Measurements from ENCODE around the gene ZDHHC8.

The ZDHHC8 gene

DNA sequence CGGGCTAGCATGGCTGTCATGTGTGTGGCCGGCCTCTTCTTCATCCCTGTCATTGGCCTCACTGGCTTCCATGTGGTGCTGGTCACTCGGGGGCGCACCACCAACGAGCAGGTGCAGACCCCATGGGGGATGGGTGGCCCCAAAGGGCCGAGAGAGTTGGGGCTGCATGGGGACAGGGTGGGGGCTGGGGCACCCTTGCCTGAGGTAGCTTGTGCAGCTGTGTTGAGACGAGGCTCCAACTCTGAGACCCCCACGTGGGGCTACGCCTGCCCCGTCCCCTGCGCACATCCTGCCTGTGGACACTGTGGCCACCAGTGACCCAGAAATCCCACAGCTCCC lies 8.5 kb downstream of the ZDHHC8 start:
- H3K27ac Mint-ChIP-seq, result no peak overlapping the region
- H3K9me3 Mint-ChIP-seq, result no peaks in the 10 kb centered on the region
- H3K4me3 Mint-ChIP-seq, result no peak overlapping the region

DNA sequence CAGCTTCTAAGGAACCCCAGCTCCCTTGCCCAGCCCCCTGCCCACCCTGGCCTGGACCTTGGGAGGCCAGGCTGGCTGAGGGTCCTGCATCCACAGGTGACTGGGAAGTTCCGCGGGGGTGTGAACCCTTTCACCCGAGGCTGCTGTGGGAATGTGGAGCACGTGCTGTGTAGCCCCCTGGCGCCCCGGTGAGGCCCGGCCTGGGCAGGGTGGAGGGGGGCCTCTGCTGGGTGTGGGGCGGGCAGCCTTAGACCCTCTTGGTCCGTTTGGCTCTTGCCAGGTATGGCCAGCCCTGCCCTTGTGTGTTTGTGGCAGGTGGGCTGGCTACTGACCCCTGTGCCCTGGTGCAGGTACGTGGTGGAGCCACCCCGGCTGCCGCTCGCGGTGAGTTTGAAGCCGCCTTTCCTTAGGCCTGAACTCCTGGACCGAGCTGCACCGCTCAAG lies 8.9 kb downstream of the ZDHHC8 start:
- no peaks in the 10 kb centered on the region for H3K27me3 Mint-ChIP-seq
- no peaks in the 10 kb centered on the region for H3K36me3 Mint-ChIP-seq
- no peak overlapping the region for H3K27ac Mint-ChIP-seq
- no peak overlapping the region for H3K4me3 Mint-ChIP-seq
- peaks cover 11% of the 10 kb centered on the region for H3K4me1 Mint-ChIP-seq
- H3K9me3 Mint-ChIP-seq, result no peaks in the 10 kb centered on the region

More for the DNA sequence above, 8.5 kb downstream of the ZDHHC8 start:
- H3K4me1 Mint-ChIP-seq, result peaks cover 14% of the 10 kb centered on the region
- H3K36me3 Mint-ChIP-seq, result no peaks in the 10 kb centered on the region
- H3K27me3 Mint-ChIP-seq, result no peaks in the 10 kb centered on the region

DNA sequence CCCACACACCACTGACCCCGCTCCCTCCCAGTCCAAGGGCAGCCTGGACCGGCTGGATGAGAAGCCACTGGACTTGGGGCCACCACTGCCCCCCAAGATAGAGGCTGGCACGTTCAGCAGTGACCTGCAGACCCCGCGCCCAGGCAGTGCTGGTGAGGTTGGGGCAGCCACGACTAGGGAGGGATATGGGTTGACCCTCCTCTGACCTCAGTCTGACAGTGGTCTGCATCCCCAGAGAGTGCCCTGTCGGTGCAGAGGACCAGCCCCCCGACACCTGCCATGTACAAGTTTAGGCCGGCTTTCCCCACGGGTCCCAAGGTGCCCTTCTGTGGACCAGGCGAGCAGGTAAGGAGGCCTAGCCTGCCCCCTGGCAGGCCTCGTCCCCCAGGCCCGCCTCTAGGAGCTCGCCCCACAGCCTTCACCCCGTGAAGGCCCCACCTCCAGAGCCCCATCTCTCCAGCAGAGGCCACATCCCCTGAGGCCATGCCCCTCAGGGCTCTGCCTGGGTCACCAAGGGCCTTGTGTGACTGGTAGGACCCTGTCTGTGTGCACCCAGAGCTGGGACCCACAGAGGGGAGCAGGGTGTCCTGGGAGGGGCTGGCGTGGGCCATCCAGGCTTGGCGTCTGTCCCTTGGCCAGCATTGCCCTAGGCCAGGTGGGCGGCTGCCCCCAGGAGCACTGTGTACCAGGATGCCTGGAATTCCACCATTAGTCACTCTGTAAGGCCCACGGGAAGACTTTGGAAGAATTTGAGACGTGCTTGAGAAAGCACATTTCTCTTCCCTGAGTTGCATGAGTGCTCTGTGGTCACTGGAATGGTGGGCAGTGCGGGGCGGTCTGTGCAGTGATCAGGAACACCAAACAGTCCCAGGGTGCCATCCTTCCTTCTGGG lies 9.8 kb downstream of the ZDHHC8 start:
- H3K36me3 Mint-ChIP-seq, result no peaks in the 10 kb centered on the region
- H3K27ac Mint-ChIP-seq, result no peak overlapping the region
- no peaks in the 10 kb centered on the region for H3K9me3 Mint-ChIP-seq
- H3K27me3 Mint-ChIP-seq, result no peaks in the 10 kb centered on the region
- H3K4me3 Mint-ChIP-seq, result no peak overlapping the region
- peaks cover 7% of the 10 kb centered on the region for H3K4me1 Mint-ChIP-seq

DNA sequence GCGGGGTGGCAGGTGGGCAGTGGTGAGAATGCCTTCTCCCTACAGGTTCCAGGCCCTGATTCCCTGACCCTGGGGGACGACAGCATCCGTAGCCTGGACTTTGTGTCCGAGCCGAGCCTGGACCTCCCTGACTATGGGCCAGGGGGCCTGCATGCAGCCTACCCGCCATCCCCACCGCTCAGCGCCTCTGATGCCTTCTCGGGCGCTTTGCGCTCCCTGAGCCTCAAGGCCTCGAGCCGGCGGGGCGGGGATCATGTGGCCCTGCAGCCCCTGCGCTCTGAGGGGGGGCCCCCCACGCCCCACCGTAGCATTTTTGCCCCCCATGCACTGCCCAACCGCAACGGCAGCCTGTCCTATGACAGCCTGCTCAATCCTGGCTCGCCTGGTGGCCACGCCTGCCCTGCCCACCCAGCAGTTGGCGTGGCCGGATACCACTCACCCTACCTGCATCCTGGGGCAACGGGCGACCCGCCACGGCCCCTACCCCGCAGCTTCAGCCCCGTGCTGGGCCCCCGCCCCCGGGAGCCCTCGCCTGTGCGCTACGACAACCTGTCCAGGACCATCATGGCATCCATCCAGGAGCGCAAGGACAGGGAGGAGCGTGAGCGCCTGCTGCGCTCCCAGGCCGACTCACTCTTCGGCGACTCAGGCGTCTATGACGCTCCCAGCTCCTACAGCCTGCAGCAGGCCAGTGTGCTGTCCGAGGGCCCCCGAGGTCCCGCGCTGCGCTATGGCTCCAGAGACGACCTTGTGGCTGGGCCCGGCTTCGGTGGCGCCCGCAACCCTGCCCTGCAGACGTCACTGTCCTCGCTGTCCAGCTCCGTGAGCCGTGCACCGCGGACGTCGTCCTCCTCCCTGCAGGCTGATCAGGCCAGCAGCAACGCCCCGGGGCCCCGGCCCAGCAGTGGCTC lies 11.4 kb downstream of the ZDHHC8 start:
- no peak overlapping the region for H3K4me3 Mint-ChIP-seq
- no peak overlapping the region for H3K27ac Mint-ChIP-seq
- no peaks in the 10 kb centered on the region for H3K36me3 Mint-ChIP-seq
- H3K27me3 Mint-ChIP-seq, result no peaks in the 10 kb centered on the region
- H3K9me3 Mint-ChIP-seq, result no peaks in the 10 kb centered on the region
- no peaks in the 10 kb centered on the region for H3K4me1 Mint-ChIP-seq

DNA sequence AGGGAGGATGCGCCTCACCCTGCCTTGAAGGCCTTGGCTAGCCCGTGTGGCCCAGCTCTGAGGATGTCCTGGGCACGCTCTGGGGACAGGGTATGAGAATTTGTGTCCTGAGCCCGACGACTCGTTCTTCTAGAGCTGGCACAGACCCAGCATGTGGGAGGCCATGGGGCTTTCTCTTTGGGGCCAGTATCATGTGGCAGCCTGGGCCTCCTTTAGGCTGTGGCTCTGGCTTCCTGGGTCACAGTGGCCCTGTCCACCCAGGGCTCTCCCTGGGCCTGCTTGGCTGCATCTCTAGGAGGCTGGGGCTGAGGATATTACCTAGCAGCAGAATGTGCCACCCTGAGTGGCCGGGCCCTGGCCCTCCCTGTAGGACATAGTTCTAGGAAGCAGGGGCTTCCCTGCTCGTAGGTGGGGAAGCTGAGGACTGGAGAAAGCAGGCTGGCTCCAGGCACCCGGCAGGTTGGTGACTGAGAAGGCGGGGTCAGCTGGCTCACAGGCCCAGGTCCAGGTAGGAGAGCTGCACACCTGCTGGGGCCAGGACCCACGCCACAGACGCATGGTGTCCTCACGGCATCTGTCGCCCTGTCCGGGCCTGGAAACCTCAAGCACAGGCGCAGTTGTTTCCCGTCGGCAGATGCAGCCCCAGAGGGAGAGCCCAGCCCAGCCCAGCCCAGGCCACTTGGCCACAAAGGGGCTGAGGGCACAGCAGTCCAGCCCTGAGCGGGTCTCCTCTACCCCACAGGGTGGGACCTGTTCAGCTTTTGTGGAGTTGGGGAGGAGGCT lies 12.5 kb downstream of the ZDHHC8 start:
- H3K27me3 Mint-ChIP-seq, result no peaks in the 10 kb centered on the region
- H3K4me3 Mint-ChIP-seq, result no peak overlapping the region
- H3K36me3 Mint-ChIP-seq, result no peaks in the 10 kb centered on the region
- no peaks in the 10 kb centered on the region for H3K9me3 Mint-ChIP-seq
- no peaks in the 10 kb centered on the region for H3K4me1 Mint-ChIP-seq
- no peak overlapping the region for H3K27ac Mint-ChIP-seq

DNA sequence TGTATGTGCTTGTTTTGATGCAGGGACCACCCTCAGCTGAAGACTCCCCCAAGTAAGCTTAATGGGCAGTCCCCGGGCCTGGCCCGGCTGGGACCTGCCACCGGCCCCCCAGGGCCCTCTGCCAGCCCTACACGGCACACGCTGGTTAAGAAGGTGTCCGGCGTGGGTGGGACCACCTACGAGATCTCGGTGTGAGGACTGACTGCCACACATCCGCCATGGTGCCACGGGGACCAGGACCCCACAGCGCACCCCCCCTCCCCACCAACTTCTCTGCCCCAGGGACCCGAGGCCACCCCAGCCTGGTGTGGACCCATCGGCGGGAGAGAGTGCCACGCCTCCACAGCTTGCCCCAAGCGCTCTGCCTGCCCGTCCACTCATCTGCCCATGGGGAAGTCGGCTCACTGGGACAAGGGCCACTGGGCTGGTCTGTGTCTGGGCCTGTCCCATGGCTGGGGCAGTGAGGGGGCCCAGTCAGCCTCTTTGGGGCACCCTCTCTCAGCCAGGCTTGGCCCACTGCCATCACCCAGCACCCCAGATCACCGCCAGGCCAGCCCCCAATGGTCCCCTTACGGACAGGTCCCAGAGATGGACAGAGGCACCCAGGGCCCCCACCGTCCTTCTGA lies 13.7 kb downstream of the ZDHHC8 start:
- H3K27ac Mint-ChIP-seq, result no peak overlapping the region
- no peaks in the 10 kb centered on the region for H3K27me3 Mint-ChIP-seq
- H3K4me1 Mint-ChIP-seq, result no peaks in the 10 kb centered on the region
- H3K36me3 Mint-ChIP-seq, result no peaks in the 10 kb centered on the region
- H3K4me3 Mint-ChIP-seq, result no peak overlapping the region
- no peaks in the 10 kb centered on the region for H3K9me3 Mint-ChIP-seq

DNA sequence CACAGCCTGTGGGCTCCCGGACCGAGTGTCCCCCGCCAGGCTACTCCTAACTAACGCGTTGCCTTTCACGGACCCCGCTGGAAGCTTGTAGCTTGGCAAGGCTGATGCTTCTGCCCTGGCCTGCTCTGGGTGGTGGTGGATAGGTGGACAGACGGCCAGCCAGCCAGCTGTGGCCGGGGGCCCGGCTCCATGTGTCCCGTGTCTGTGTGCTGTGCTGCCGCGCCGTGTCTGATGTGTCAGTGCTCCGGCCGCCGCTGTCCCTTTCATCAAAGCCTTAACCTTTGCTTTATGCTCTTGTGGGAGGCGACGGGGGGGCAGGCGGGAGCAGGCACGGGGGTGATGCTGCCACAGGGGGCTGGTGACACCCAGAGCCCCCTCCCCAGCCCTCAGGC lies 14.2 kb downstream of the ZDHHC8 start:
- no peaks in the 10 kb centered on the region for H3K36me3 Mint-ChIP-seq
- no peaks in the 10 kb centered on the region for H3K4me1 Mint-ChIP-seq
- H3K4me3 Mint-ChIP-seq, result no peak overlapping the region
- H3K27ac Mint-ChIP-seq, result no peak overlapping the region
- no peaks in the 10 kb centered on the region for H3K27me3 Mint-ChIP-seq
- H3K9me3 Mint-ChIP-seq, result no peaks in the 10 kb centered on the region

DNA sequence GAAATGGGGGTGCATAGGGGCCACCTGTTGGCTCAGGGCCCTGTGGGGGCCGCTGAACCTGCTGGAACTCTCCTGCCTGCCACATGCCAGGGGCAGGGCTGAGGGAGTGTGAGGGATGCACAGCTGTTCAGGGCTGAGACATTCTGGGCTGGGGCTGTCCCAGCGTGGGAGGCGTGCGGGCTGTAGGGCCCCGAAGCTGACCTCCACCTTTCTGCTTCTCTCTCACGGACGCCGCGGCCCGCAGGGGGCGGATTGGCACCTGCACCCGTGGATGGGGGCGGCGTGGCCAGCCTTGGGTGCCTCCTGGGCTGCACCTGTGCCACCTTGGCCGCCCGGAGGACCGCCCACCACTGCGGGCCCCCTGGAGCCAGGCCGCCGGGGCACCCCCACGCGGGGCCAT lies 15.2 kb downstream of the ZDHHC8 start:
- no peaks in the 10 kb centered on the region for H3K36me3 Mint-ChIP-seq
- no peak overlapping the region for H3K27ac Mint-ChIP-seq
- no peak overlapping the region for H3K4me3 Mint-ChIP-seq
- H3K4me1 Mint-ChIP-seq, result no peaks in the 10 kb centered on the region
- no peaks in the 10 kb centered on the region for H3K27me3 Mint-ChIP-seq
- no peaks in the 10 kb centered on the region for H3K9me3 Mint-ChIP-seq

DNA sequence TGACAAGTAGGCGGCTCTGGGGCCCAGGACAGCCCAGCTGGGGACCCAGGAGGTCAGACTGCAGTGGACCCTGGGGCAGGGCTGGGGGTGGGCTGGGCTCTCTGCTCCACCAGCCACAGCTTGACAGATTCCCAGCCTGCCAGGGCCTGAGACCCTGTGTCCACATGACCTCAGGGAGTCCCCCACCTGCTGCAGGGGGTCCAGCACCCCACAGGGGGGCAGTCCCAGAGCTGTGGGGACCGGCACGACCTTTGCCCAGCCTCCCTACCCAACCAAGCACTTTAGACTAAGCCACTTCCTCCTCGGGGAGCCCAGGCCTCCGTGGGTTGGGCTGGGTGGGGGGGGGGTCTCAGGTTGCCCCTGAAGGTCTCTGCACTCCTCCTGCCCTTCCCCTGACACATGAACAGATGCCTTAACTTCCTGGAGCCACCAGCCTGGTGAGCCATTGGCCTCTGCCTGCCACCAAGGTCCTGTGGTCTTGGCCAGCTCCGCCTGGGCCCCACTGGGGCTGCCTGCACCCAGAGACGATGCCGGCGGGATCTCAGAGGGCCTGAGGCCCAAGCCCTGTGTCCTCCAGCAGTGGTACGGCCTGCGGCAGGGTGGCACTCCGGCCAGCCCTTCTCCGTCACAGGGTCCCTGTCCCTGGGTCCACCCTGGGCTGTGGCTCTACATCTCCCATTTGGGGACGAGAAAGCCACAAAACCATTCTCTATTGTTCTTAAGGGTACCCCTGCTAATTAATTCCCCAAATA lies 15.8 kb downstream of the ZDHHC8 start:
- no peak overlapping the region for H3K4me3 Mint-ChIP-seq
- H3K36me3 Mint-ChIP-seq, result no peaks in the 10 kb centered on the region
- H3K27me3 Mint-ChIP-seq, result no peaks in the 10 kb centered on the region
- no peak overlapping the region for H3K27ac Mint-ChIP-seq
- no peaks in the 10 kb centered on the region for H3K4me1 Mint-ChIP-seq
- no peaks in the 10 kb centered on the region for H3K9me3 Mint-ChIP-seq

DNA sequence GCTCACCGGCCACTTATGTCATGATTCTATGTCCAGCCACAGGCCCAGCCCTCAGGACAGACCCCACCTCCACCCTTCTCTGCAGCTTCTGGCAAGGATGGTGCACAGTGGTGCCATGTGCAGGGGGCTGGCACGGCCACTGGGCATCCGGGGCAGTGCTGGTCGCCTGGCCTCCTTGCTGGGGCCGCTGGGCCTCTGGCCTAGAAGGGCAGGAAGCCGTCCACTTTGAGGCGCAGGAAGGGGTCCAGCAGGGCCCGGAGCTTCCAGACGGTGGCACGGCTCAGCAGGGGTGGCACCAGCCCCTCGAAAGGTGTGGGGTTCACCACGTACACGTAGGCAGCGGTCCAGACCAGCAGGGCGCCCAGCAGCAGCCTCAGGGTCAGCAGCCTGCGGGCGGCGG lies 16.8 kb downstream of the ZDHHC8 start:
- Mint-ChIP-seq H3K36me3 (no peaks in the 10 kb centered on the region), H3K27ac (no peak overlapping the region), H3K27me3 (no peaks in the 10 kb centered on the region), H3K4me3 (no peak overlapping the region), H3K9me3 (no peaks in the 10 kb centered on the region), H3K4me1 (no peaks in the 10 kb centered on the region)

DNA sequence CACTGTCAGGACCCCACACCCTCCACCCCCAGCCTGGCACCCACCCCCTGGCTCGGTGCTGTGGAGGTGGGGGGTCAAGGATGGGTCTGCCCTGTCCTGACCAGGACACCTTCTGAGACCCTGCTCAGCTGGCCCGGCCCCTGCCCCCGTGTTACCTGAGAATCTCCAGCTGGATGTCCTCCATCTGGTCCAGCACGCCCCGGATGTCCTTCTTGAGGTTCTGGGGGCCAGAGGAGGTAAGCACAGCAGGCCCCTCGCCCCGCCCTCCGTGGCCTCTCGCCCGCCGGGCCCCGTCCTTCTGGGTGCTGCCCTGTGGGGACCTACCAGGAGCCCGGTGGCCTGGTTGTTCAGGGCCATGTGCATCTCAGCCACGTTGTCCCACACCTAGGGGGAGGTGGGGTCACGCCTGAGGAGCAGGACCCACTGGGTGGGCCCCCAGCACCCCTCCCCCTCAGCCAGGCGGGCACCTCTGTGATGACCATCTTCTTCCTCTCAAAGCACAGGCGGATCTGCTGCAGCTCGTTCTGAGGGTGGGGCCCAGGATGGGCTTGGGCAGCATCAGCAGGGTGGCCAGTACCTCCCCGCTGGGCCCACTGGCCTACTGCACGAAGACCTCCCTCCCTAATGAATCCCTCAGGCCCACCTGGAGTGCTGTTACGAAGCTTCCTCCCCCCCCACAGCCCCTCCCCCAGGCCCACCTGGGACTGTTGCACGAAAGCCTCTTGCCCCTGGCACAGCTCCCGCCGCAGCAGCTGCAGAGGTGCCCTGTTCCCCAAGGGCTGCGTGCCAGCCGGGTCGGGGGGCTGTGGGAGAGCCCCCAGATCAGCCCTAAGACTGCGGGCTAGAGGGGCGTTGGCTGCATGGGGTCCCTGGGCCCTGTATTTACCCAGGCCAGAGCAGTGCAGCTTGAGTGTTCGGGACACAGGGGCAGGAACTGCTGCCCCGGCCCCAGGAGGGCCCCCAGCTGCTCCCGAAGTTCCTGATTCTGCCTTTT lies 17.9 kb downstream of the ZDHHC8 start:
- Mint-ChIP-seq H3K27me3 (no peaks in the 10 kb centered on the region), H3K4me3 (no peak overlapping the region), H3K4me1 (no peaks in the 10 kb centered on the region), H3K27ac (no peak overlapping the region), H3K36me3 (no peaks in the 10 kb centered on the region), H3K9me3 (no peaks in the 10 kb centered on the region)

DNA sequence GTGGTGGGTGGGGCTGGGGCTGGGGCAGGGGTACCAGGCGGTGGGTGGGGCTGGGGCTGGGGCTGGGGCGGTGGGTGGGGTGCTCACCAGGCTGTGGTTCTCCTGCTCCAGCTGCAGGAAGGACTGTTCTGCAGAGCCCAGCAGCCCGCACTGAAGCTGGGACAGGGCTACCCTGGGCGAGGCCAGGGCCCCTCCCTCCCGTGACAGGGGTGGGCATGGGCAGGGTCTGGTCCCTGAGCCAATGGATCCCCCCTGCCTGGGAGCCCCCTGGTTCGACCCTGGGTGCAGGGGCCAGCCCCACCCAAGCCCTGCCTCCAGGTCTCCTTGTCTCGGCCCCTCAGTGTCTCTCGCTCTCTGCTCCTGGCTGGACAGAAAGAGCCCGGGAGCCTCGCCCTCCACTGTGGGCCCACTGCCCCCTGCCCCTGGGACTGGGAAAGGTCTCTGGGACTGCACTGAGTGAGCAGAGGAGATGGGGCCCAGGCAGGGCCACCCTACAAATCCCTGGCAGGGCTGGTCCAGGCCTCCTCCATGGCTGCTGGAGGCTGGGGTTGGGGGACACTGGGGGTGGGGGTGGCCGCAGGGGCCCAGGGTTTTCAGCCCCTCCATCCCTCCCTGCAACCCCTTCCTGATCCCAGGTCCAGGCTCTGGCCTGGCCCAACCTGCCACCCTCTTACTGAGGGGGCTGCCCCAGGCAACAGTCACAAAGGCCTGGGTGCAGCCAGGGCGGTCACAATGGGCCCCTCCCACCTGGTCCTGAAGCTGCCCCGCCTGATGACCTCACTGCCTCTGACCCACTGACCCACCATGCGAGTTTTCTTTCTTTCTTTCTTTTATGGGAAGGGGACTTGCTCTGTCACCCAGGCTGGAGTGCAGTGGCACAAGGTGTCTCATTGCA lies 19.0 kb downstream of the ZDHHC8 start, which contains the start of gene CCDC188:
Gene CCDC188, minus strand, starts transcription at position 675 of the 895 bp plus-strand sequence. Its CDS starts 69 bp downstream, at position 606.
- Mint-ChIP-seq H3K4me3 (no peak within 1 kb of the TSS), H3K27ac (no peak within 1 kb of the TSS), H3K9me3 (no peaks in the 10 kb centered on the region), H3K36me3 (no peaks in the 10 kb centered on the region), H3K4me1 (no peaks in the 10 kb centered on the region), H3K27me3 (no peaks in the 10 kb centered on the region)

DNA sequence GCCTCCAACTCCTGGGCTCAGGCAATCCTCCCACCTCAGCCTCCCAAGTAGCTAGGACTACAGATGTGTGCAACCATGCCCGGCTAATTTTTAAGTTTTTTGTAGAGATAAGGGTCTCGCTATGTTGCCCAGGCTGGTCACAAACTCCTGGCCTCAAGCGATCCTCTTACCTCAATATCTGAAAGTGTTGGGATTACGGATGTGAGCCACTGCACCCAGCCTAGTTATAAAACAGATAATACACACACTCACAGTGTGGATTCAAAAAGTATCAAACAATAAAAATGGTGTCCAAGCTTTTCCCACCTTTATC lies 19.6 kb downstream of the ZDHHC8 start:
- no peak overlapping the region for H3K27ac Mint-ChIP-seq
- no peaks in the 10 kb centered on the region for H3K36me3 Mint-ChIP-seq
- H3K4me1 Mint-ChIP-seq, result no peaks in the 10 kb centered on the region
- H3K9me3 Mint-ChIP-seq, result no peaks in the 10 kb centered on the region
- H3K27me3 Mint-ChIP-seq, result no peaks in the 10 kb centered on the region
- H3K4me3 Mint-ChIP-seq, result no peak overlapping the region
